ENCODE data around the gene DDI2. TPM values are rescaled to one million over a fixed set of nuclear protein-coding genes. Genes with fewer than 3 reads are reported as not detected.

The DDI2 gene
- total and polyA plus RNA-seq, 9 of the 15 experiments (the other 6 are each of a cell fraction or from before 2014, with no cell fraction given) = 6.5 to 48.4 (median 21.2) TPM

GRCh38 chr1:15690317-15690716 lies 73.1 kb downstream of the DDI2 start:
- no TSS peak for BruUV-seq (replicated peaks)
- H3K27ac ChIP-seq (ENCODE audit: extremely low read depth, low read depth, low read length) = no peak overlapping the region
- 95% methylated on average over 6 of the region's 6 CpGs for WGBS (ENCODE audit: insufficient coverage, low coverage, missing lambda C conversion rate)
- H3K27me3 ChIP-seq (ENCODE audit: control insufficient read depth in 2 of 2, insufficient read depth in 2 of 2, low read length in 2 of 2) = no peaks in the 10 kb centered on the region
- TF ChIP-seq ZBTB40 (IDR thresholded peaks at IDR 0.05) = peak; percentile 89
- TF ChIP-seq ZBTB40 (CRISPR knock-in tag; IDR thresholded peaks at IDR 0.05) = peak; percentile 76
- TF ChIP-seq CREM (IDR thresholded peaks at IDR 0.05; ENCODE audit: low read depth) = no peak
- TF ChIP-seq ZFX (CRISPR knock-in tag; IDR thresholded peaks at IDR 0.05) = 0 out of 2 replicates have a peak, but pooled peaks have one; percentile 16
- TF ChIP-seq CREB3 (tag; conservative IDR thresholded peaks at IDR 0.05; ENCODE audit: low read depth) = no peak
- H3K4me2 ChIP-seq (ENCODE audit: insufficient read depth, low read length) = no peak overlapping the region
- POLR2A ChIA-PET = interaction anchor here (0.8 kb wide), 1 partner anchor 10 kb away, joined by 3 read pairs; no protein-coding TSS in a partner anchor
- H3K79me2 ChIP-seq (ENCODE audit: control insufficient read depth, insufficient read depth, low read length) = peaks cover 89% of the 10 kb centered on the region
- H3K9ac ChIP-seq (ENCODE audit: insufficient read depth in 1 of 2, low read depth in 2 of 2, low read length in 2 of 2) = no peak overlapping the region
- FAIRE-seq (no peak), ATAC-seq (no peak), DNase-seq (ENCODE audit: extremely low read depth in 1 of 4, low spot score in 3 of 4) (no peak)
- in situ Hi-C loops (cut with MboI) (no loop called here), intact Hi-C loops (cut with micrococcal nuclease) (no loop called here)
- H3K9me1 ChIP-seq (ENCODE audit: control insufficient read depth, insufficient read depth, low read length) = no peaks in the 10 kb centered on the region
- peaks cover 18 to 21% of the 10 kb centered on the region in 2 experiments; a peak in 4 of 5 replicates for H3K4me1 ChIP-seq (replicated peaks in 1 of 2; ENCODE audit: control insufficient read depth in 2 of 2, insufficient read depth in 2 of 2, low read length in 2 of 2)
- H3K36me3 ChIP-seq (ENCODE audit: control insufficient read depth, insufficient read depth, low read length) = peaks cover 46% of the 10 kb centered on the region
- no peaks in the 10 kb centered on the region; the same call in 1 of the 2 replicates for H3K9me3 ChIP-seq (replicated peaks; ENCODE audit: control insufficient read depth, insufficient read depth, low read depth, low read length)
- CTCF ChIA-PET (ENCODE audit: low intra/inter-chr PET ratio) = no interaction called here
- no peak overlapping the region for H2AFZ ChIP-seq (ENCODE audit: low read depth, low read length)
- no peak overlapping the region for H3K4me3 ChIP-seq
- H4K20me1 ChIP-seq (replicated peaks; ENCODE audit: control insufficient read depth, insufficient read depth, low read length) = no peaks in the 10 kb centered on the region
